OCI-LY7 (cell line): Measurements from ENCODE around the gene SLC22A16.

Source experiments
- CTCF ChIP-seq: fragments of 200-600 bp; sonication (generic); conservative IDR thresholded peaks from 2 replicates; pipeline ENCODE4 v1.5.1; 2014; ENCODE audit warnings: mild to moderate bottlenecking, antibody characterized with exemption, low read length, moderate library complexity, mixed read lengths
- EZH2phosphoT487 ChIP-seq: fragments of 200-600 bp; sonication (generic); IDR thresholded peaks from 2 replicates; pipeline ENCODE4 v1.6.1; 2018; ENCODE audit warnings: low read depth, borderline replicate concordance, mild to moderate bottlenecking, mixed run types, antibody characterized with exemption, low read length, moderate library complexity, mixed read lengths

DNA sequence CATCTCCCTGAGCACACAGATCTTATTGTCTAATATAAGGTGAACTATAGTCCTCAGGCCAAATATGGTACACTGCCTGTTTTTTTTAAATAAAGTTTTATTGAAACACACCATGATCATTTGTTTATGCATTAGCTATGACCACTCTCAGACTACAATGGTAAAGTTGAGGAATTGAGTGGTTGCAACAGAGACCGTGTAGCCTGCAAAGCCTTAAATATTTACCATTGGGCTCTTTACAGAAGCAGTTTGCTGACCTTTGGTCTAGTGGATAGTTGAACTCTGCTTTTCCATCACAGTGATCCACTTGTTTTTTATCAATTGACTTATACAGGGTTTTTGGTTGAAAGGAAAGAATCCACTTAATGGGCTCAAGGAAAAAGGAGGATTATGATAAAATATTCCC, 91.0 kb downstream of the SLC22A16 start:
- no peak for TF ChIP-seq CTCF
- TF ChIP-seq EZH2phosphoT487 = no peak
